WTC11 (cell line): ENCODE data around the gene ERC1. TPM values are rescaled to one million over a fixed set of nuclear protein-coding genes. Genes with fewer than 3 reads are reported as not detected.

Experiments used
- ATAC-seq: fragments of 200-7000 bp; cut with Tn5 transposase; 2 replicates; pipeline ENCODE4 v1.10.0; 2021; ENCODE audit warnings: mild to moderate bottlenecking, moderate library complexity
- CTCF ChIA-PET: fragments of 300-600 bp; sonication (Branson Sonifier 250); formaldehyde crosslinking; loops from one replicate; lab custom pipeline; 2021; ENCODE audit warnings: antibody characterized with exemption; lab: Charles Lee
- POLR2A ChIA-PET: fragments of 350-600 bp; sonication (Branson Sonifier 250); formaldehyde crosslinking; loops from one replicate; lab custom pipeline; 2021; ENCODE audit warnings: antibody characterized with exemption; lab: Charles Lee
- DNase-seq: peaks from one replicate; pipeline ENCODE4 v3.0.0; 2021; ENCODE audit warnings: low spot score
- H3K27ac Mint-ChIP-seq: 2 replicates; pipeline ENCODE4 v1.8.0; 2021; ENCODE audit warnings: mixed read lengths
- H3K27me3 Mint-ChIP-seq: 2 replicates; pipeline ENCODE4 v1.8.0; 2021; ENCODE audit warnings: low read depth, mild to moderate bottlenecking, moderate library complexity, mixed read lengths
- H3K36me3 Mint-ChIP-seq: 2 replicates; pipeline ENCODE4 v1.8.0; 2021; ENCODE audit warnings: mixed read lengths
- H3K4me1 Mint-ChIP-seq: 2 replicates; pipeline ENCODE4 v1.8.0; 2022; ENCODE audit warnings: mixed read lengths
- H3K4me3 Mint-ChIP-seq: 2 replicates; pipeline ENCODE4 v1.8.0; 2021; ENCODE audit warnings: mild to moderate bottlenecking, moderate library complexity, mixed read lengths
- H3K9me3 Mint-ChIP-seq: 2 replicates; pipeline ENCODE4 v1.8.0; 2021; ENCODE audit warnings: mixed read lengths
- CBFB ChIP-seq: sonication (generic); formaldehyde crosslinking; IDR thresholded peaks from 2 replicates; pipeline ENCODE4 v1.8.1; 2022; ENCODE audit warnings: mild to moderate bottlenecking, low read depth, missing genetic modification reagents
- CREB1 ChIP-seq: sonication (generic); formaldehyde crosslinking; IDR thresholded peaks from 2 replicates; pipeline ENCODE4 v1.8.0; 2023; ENCODE audit warnings: mild to moderate bottlenecking, missing genetic modification reagents
- E2F1 ChIP-seq: sonication (generic); formaldehyde crosslinking; IDR thresholded peaks from 2 replicates; pipeline ENCODE4 v1.8.0; 2022; ENCODE audit warnings: mild to moderate bottlenecking, missing genetic modification reagents
- ELF4 ChIP-seq: sonication (generic); formaldehyde crosslinking; IDR thresholded peaks from 2 replicates; pipeline ENCODE4 v1.8.1; 2022; ENCODE audit warnings: low read depth, mild to moderate bottlenecking, moderate library complexity, missing genetic modification reagents
- EMX1 ChIP-seq: fragments of 250-450 bp; sonication (Bioruptor Pico); IDR thresholded peaks from 2 replicates; pipeline ENCODE4 v1.8.0; 2021; ENCODE audit warnings: mild to moderate bottlenecking
- GRHL2 ChIP-seq: fragments of 250-450 bp; sonication (Bioruptor Pico); IDR thresholded peaks from 2 replicates; pipeline ENCODE4 v1.8.0; 2022; ENCODE audit warnings: mild to moderate bottlenecking, moderate library complexity; ENCODE audit not compliant: insufficient replicate concordance, severe bottlenecking
- HMGA2 ChIP-seq: fragments of 250-450 bp; sonication (Bioruptor Pico); IDR thresholded peaks from 2 replicates; pipeline ENCODE4 v1.4.0; 2021; ENCODE audit warnings: mild to moderate bottlenecking, moderate library complexity
- MLX ChIP-seq: sonication (generic); formaldehyde crosslinking; IDR thresholded peaks from 2 replicates; pipeline ENCODE4 v1.8.1; 2023; ENCODE audit warnings: mild to moderate bottlenecking, missing genetic modification reagents, moderate library complexity
- MYBL2 ChIP-seq: sonication (generic); formaldehyde crosslinking; IDR thresholded peaks from 2 replicates; pipeline ENCODE4 v1.8.1; 2023; ENCODE audit warnings: mild to moderate bottlenecking, moderate library complexity, missing genetic modification reagents
- NR1H2 ChIP-seq: sonication (generic); formaldehyde crosslinking; IDR thresholded peaks from 2 replicates; pipeline ENCODE4 v1.9.0; 2021; ENCODE audit warnings: mild to moderate bottlenecking, moderate library complexity, missing genetic modification reagents
- NR3C1 ChIP-seq: sonication (generic); formaldehyde crosslinking; conservative IDR thresholded peaks from 2 replicates; pipeline ENCODE4 v1.8.1; 2023; ENCODE audit warnings: low read depth, mild to moderate bottlenecking, missing genetic modification reagents
- OVOL2 ChIP-seq: fragments of 250-450 bp; sonication (Bioruptor Pico); IDR thresholded peaks from 2 replicates; pipeline ENCODE4 v1.9.0; 2021; ENCODE audit warnings: mild to moderate bottlenecking, borderline replicate concordance
- PRDM15 ChIP-seq: sonication (generic); formaldehyde crosslinking; IDR thresholded peaks from 2 replicates; pipeline ENCODE4 v1.8.0; 2022; ENCODE audit warnings: missing genetic modification reagents
- SMAD3 ChIP-seq: sonication (generic); formaldehyde crosslinking; IDR thresholded peaks from 2 replicates; pipeline ENCODE4 v1.8.0; 2022; ENCODE audit warnings: missing genetic modification reagents, mild to moderate bottlenecking, borderline replicate concordance
- SP1 ChIP-seq: sonication (generic); formaldehyde crosslinking; conservative IDR thresholded peaks from 2 replicates; pipeline ENCODE4 v1.8.1; 2022; ENCODE audit warnings: missing genetic modification reagents
- STAT6 ChIP-seq: sonication (generic); formaldehyde crosslinking; conservative IDR thresholded peaks from 2 replicates; pipeline ENCODE4 v1.8.1; 2023; ENCODE audit warnings: mild to moderate bottlenecking, low read depth, missing genetic modification reagents, moderate library complexity
- TCF7 ChIP-seq: sonication (generic); formaldehyde crosslinking; IDR thresholded peaks from 2 replicates; pipeline ENCODE4 v1.8.0; 2022; ENCODE audit warnings: mild to moderate bottlenecking, low read depth, missing genetic modification reagents, moderate library complexity
- USF1 ChIP-seq: sonication (generic); formaldehyde crosslinking; IDR thresholded peaks from 2 replicates; pipeline ENCODE4 v1.8.0; 2022; ENCODE audit warnings: mild to moderate bottlenecking, missing genetic modification reagents
- USF2 ChIP-seq: sonication (generic); formaldehyde crosslinking; IDR thresholded peaks from 2 replicates; pipeline ENCODE4 v1.8.1; 2023; ENCODE audit warnings: mild to moderate bottlenecking, missing genetic modification reagents, moderate library complexity
- ZBTB21 ChIP-seq: sonication (generic); formaldehyde crosslinking; IDR thresholded peaks from 2 replicates; pipeline ENCODE4 v1.8.1; 2023; ENCODE audit warnings: mild to moderate bottlenecking, missing genetic modification reagents, borderline replicate concordance
- ZNF219 ChIP-seq: sonication (generic); formaldehyde crosslinking; IDR thresholded peaks from 2 replicates; pipeline ENCODE4 v1.8.0; 2023; ENCODE audit warnings: missing genetic modification reagents, mild to moderate bottlenecking, borderline replicate concordance
- ZNF423 ChIP-seq: fragments of 250-450 bp; sonication (Bioruptor Pico); IDR thresholded peaks from 2 replicates; pipeline ENCODE4 v2.1.2; 2022; ENCODE audit warnings: mild to moderate bottlenecking, moderate library complexity
- ZNF532 ChIP-seq: fragments of 250-450 bp; sonication (Bioruptor Pico); IDR thresholded peaks from 2 replicates; pipeline ENCODE4 v1.9.0; 2021; ENCODE audit warnings: mild to moderate bottlenecking, borderline replicate concordance
- total RNA-seq: library from RNA; stranded (reverse); gene quantifications from 3 replicates; pipeline ENCODE4 v1.2.3, GENCODE V29; 2021

ERC1 gene
- total RNA-seq, 1 experiment from 2014 or later, result 47.5 TPM

- TF ChIP-seq NR1H2 (no peak), MYBL2 (CRISPR knock-in tag) (no peak), ELF4 (CRISPR knock-in tag) (no peak), NR3C1 (CRISPR knock-in tag) (no peak), HMGA2 (CRISPR knock-in tag) (no peak), SP1 (CRISPR knock-in tag) (no peak), ZNF532 (CRISPR knock-in tag) (no peak), EMX1 (CRISPR knock-in tag) (no peak), CREB1 (CRISPR knock-in tag) (no peak)
These were observed 306.7 kb downstream of the ERC1 start (continued) for GRCh38 chr12:1297639-1298175.

GRCh38 chr12:1300460-1300859 is 309.4 kb downstream of the ERC1 start:
- ATAC-seq, result no peak
- Mint-ChIP-seq H3K9me3 (peaks cover 20% of the 10 kb centered on the region), H3K27ac (no peak overlapping the region)
- TF ChIP-seq GRHL2 (CRISPR knock-in tag) (no peak), USF2 (no peak), E2F1 (CRISPR knock-in tag) (no peak), MLX (CRISPR knock-in tag) (no peak), HMGA2 (CRISPR knock-in tag) (no peak), STAT6 (CRISPR knock-in tag) (no peak), USF1 (CRISPR knock-in tag) (no peak), ZNF219 (CRISPR knock-in tag) (no peak), CBFB (CRISPR knock-in tag) (no peak), TCF7 (no peak), ZNF423 (CRISPR knock-in tag) (no peak), OVOL2 (CRISPR knock-in tag) (no peak), ZBTB21 (no peak), SMAD3 (no peak), PRDM15 (no peak)
- TF ChIP-seq, all 79 proteins: peak for 0
- Mint-ChIP-seq H3K27me3 (no peaks in the 10 kb centered on the region), H3K4me1 (no peaks in the 10 kb centered on the region), H3K4me3 (no peak overlapping the region), H3K36me3 (peaks cover 17% of the 10 kb centered on the region)
- DNase-seq, result no peak
- CTCF ChIA-PET, result no interaction called here
- POLR2A ChIA-PET, result no interaction called here
